GM11168 (cell line): ENCODE measurements around the gene MINDY2.
"Not testable (repeated sequence)": the region's sequence is repeated elsewhere in the genome, so short reads cannot be mapped to it uniquely, and the experiment has no call there.

ENCODE experiments used
- in situ Hi-C: fragments of 300-500 bp; cut with MboI; formaldehyde crosslinking; loops from one replicate; pipeline ENCODE4 v1.12.0; 2022; ENCODE audit warnings: low sequenced_read_pairs; ENCODE audit not compliant: unreplicated experiment

MINDY2 gene

DNA sequence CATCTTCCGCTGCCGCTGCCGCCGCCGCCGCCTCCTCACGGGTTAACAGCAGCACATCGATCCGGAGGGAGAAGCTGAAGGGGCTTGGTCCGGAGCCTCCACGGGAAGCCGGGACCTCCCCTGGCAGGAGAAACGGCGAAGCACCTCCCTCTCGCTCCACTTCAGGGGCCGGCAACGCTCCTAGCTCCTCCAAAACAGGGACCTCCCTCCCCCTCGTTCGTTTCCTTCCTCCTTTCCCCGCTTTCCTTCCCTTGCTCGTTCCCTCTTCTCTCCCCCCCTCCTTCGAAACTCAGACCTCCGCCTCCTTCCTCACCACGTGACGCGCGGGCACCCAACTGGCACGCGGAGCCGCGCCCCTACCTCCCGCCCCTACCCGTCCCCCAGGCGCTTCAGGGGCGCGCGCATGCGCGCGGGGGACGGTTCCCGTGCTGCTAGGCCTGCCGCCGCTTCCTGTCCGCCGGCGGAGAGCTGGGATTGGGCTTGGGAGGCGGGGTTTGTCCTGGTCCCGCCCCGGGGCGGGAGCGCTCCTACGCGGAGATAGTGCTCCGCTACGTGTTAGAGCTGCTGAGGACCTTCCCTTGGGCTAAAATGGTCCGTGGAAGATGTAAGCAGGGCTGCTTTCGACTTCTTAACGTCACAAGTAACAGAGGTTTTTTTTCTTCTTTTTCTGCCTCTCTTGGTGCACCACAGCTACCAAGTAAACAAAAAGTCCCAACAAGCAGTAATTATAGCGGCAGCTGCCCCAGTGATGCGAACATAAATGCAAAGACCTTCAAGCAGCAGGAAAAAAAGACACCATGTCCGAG lies 21.4 kb upstream of the MINDY2 start, which contains the start of gene ADAM10:
ADAM10 (minus strand) TSS at position 176 of the 806 bp plus-strand sequence; CDS start at position 3, 173 bp downstream.
- in situ Hi-C loops: loop anchor here (10.0 kb wide), 1 partner anchor 515 kb away; no protein-coding TSS in a partner anchor

DNA sequence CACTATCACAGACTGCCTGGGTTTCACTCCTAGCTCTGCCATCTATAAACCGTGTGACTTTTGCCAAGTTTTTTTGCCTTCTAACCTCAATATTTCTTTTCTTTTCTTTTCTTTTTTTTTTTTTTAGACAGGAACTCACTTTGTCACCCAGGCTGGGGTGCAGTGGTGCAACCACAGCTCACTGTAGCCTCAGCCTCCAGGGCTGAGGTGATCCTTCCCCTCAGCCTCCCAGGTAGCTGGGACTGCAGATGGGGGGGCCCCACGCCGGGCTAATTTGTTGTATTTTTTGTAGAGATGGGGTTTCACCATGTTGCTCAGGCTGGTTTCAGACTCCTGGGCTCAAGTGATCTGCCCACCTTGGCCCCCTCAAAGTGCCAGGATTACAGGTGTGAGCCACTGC lies 18.4 kb upstream of the MINDY2 start:
- in situ Hi-C loops: loop anchor here (10.0 kb wide), 1 partner anchor 518 kb away; no protein-coding TSS in a partner anchor

DNA sequence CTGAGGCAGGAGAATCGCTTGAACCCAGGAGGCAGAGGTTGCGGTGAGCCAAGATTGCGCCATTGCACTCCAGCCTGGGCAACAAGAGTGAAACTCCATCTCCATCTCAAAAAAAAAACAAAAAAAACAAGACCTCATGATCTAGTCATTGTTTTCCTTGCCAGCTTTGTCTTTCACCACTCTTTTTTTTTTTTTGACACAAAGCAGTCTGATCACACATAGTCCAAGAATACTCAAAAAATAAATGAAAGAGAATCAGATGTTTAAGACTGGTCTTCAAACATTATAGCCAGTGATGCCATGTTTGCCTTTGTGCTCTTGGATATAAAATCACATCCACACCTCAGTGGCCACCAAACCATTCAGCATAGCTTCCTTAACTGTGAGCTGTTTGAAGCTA lies 15.8 kb upstream of the MINDY2 start:
- in situ Hi-C loops: loop anchor here (10.0 kb wide), 1 partner anchor 521 kb away; no protein-coding TSS in a partner anchor

DNA sequence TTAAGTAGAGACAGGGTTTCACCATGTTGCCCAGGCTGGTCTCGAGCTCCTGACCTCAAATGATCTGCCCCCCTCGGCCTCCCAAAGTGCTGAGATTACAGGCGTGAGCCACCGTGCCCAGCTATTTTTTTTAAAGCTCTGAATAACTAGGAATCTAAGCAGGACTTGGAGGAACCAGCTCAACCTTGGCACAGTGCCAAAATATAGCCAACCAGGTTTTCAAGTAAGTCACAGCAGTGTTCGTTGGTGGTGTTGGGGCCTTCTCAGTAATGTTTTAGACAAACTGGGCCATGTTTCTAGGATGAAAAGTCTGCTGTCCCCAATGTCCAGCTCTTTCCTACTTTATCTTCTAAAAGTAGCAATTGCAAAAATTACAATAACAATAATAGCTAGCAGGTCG lies 15.1 kb upstream of the MINDY2 start:
- in situ Hi-C loops: loop anchor here (10.0 kb wide), 1 partner anchor 521 kb away; no protein-coding TSS in a partner anchor

DNA sequence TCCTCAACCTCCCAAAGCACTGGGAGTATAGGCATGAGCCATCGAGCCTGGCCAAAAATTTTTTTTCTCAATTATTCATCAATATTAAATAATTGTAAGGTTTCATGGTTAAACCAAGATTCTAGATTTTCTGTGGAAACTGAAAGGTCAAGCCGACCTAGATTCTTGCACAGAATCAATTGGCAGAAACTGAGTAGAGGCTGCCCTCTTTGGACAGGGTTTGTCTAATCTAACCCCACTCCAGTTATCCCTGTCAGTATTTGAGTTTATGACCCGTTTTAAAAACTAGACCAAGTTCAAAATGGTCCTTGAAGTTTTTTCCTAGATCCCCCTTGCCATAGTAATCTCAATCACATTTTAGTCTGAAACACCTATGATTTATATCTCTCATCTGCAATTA lies 13.0 kb upstream of the MINDY2 start:
- in situ Hi-C loops: loop anchor here (10.0 kb wide), 1 partner anchor 523 kb away; no protein-coding TSS in a partner anchor

DNA sequence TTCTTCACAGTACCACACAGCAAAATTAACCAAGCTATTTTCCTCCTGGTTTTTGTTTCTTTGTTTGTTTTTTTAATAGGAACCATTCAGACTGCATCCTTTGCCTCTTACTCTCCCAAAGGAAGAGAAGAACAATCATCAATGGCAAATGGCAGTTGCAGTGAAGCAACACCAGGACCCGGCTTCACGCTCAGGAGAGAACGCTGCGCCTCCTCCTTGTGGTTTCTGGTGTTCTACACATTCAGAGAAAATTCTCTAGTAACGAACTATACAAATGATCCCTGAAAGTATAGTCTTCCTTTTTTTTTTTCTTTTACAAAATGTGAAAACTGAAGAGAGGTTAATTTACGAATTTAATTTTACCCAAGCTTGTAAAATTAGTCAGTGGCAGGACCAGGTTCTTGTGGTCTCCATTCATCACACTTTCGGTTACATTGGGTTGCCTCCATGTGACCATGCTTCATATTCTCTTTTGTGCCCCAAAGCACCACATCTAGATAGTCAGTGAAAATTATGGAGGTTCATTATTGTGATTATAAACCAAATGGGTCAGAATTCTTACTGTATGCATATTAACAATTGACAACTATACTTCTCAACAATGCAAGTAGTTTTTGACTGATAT lies 10.6 kb upstream of the MINDY2 start:
- in situ Hi-C loops: no loop called here

DNA sequence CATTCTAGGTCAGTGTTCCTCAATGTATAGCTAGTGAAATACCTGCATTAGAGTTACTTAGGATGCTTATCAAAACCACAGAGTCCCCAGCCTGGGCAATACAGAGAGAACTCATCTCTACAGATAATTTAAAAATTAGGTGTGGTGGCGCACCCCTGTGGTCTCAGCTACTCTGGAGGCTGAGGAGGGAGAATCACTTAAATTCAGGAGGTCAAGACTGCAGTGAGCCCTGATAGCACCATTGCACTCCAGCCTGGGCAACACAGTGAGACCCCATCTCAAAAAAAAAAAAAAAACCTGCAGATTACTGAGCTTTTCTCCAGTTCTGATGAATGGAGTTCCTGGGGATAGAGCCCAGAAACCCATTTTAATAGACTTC lies 10.1 kb upstream of the MINDY2 start:
- in situ Hi-C loops: no loop called here

DNA sequence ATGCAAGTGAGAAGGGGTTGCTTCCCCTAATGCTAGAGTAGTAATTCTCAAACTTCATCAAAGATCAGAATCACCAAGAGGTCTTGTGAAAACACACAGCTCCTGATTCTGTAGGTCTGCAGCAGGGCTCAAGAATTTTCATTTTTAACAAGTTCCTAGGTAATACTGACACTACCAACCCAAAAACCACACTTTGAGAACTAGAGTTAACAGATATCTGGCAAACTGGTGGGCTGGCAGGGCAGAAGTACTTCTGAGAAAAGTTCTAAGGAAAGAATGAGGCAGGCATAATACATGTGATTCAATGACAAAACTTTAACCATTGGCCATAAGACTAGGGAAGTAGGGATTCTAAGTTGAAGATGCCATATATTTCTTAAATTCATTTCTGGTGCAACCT lies 8.8 kb upstream of the MINDY2 start:
- in situ Hi-C loops: no loop called here

DNA sequence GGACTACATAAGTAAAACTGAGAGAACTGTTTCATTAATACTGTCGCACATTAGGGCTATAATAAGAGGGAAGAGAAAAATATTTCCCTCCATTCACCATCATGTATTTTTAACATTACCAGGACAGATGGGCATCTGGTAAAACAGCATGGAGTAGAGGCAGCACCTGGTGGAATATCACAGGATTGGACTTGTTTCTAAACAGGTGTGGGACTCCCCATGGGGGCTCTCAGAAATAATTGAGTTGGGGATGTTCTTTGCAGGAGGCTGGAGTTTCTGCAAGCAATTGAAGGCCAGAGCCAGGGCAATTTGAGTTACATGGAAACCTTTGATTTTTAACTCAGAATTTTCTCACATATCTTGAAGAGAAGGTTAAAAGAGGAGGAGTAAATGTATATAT lies 8.4 kb upstream of the MINDY2 start:
- in situ Hi-C loops: no loop called here

DNA sequence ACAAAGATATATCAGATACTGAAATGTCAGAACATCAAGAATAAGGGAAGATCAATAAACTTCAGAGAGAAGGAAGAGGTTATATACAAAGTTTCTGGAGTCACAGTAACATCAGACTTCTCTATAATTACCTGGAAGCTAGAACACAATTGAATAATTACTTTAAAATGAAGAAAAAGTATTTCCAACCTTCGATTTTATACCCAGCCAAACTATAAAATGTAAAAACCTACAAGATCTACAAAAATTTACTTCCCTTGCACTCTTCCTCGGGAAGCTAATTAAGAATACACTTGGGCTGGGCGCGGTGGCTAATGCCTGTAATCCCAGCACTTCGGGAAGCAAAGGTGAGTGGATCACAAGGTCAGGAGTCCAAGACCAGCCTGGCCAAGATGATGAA lies 6.6 kb upstream of the MINDY2 start:
- in situ Hi-C loops: no loop called here

DNA sequence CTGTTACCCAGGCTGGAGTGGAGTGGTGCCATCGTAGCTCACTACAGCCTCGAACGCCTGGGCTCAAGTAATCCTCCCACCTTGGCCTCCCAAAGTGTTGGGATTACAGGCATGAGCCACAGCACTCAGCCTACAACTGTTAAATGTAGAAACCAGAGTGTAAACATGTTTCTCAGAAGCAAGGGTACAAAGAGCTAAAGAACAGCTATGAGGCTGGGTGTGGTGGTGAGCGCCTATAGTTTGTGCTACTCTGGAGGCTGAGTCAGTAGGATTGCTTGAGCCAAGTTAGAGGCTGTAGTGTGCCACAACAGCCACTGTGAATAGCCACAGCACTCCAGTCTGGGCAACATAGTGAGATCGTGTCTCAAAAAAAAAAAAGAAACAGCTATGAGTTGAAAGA lies 4.8 kb upstream of the MINDY2 start:
- in situ Hi-C loops: no loop called here

DNA sequence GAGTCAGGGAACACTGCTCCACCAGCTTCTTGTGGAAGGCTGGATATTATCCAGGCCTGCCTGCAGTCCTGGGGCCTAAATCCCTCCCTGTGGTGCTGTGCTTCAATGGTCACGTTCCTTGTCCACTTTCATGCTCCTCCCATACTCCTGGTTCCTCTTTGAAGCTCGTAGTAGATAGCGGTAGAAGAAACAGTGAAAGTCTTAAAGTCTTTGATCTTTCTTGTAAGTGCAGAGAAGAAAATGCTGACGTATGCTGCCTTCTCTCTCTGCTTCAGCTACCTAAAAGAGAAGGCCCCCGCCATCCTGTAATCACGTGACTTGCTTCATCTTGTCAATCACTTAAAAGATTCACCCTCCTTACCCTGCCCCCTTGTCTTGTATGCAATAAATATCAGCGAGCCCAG lies 2.5 kb upstream of the MINDY2 start:
- in situ Hi-C loops: not testable (repeated sequence)

DNA sequence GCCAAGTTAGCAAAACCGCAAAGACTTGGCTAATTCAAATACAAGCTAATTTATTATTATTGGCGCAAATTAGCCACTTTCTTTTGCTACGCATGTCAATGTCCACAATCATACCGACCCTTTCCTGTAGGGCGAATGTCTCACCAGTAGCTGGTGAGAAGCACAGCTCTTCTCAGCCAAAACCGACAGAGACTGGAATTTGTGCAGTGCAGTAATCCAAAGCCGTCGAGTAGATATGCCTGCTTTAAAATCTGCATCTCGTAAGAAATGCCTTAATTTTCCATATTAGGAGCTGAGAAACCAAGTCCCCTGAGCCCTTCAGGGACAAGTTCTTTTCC lies 614 bp upstream of the MINDY2 start:
- in situ Hi-C loops: no loop called here

DNA sequence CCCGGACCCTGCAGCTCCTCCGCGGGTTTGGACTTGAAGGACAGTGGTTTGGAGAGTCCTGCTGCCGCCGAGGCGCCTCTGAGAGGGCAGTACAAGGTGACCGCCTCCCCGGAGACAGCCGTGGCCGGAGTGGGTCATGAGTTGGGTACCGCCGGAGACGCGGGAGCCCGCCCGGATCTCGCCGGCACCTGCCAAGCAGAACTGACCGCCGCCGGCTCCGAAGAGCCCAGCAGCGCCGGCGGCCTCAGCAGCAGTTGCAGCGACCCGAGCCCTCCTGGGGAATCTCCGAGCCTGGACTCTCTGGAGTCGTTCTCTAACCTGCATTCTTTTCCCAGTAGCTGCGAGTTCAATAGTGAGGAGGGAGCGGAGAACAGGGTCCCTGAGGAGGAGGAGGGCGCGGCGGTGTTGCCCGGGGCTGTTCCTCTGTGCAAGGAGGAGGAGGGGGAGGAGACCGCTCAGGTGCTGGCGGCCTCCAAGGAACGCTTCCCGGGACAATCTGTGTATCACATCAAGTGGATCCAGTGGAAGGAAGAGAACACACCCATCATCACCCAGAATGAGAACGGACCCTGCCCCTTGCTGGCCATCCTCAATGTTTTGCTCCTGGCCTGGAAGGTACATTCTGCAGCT lies 634 bp downstream of the MINDY2 start:
- in situ Hi-C loops: no loop called here

DNA sequence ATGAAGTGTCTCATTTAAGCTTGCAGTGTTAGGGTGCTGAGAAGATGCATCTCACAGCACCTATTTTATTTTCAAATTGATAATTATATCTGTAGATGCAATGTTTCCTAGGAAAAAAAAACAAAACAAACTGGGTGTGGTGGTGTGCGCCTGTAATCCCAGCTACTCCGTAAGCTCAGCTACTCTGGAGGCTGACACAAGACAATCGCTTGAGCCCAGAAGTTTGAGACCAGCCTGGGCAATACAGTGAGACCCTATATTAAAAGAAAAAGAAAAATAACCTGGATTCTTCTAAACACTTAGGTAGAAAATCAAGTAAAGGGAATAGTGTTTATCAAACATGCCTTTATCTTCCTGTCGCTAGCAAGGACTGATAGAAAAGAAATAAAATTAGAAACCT lies 1.9 kb downstream of the MINDY2 start:
- in situ Hi-C loops: no loop called here

DNA sequence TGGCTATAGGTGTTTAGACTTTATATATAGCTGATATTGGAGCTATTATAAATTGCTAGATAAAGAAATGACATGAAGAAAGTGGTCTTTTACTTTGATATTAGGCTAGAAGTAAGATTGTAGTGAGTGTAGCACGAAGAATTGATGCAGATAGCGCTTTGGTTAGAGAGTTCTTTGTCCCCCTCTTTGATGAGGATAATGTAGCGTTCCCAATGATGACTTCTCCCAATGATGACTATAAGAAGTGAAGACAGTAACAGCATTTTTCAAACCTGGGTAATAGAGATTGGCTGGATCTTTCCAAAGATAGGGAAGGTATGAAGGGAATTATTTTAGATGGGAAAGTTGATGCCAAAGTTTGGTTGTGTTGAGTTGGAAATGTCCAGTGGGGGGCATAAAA lies 4.3 kb downstream of the MINDY2 start:
- in situ Hi-C loops: no loop called here

DNA sequence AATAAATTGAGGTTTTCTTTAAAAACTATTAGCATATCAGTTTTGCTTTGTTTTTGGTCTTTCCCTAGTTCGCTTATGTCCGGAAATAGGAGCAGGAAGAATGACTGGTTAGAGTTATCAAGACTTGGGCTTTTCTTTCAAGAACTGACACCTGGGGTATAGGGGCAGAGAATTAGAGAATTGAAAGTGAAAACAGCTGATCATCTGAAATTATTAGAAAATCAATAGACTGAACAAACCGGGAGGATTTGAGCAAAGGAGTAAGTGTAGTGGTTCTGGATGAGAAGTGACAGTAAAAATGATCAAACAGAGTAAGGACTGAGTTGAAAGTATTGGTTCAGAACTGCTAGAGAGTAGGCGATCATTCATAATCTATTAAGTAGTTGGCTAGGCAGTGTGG lies 6.0 kb downstream of the MINDY2 start:
- in situ Hi-C loops: no loop called here

DNA sequence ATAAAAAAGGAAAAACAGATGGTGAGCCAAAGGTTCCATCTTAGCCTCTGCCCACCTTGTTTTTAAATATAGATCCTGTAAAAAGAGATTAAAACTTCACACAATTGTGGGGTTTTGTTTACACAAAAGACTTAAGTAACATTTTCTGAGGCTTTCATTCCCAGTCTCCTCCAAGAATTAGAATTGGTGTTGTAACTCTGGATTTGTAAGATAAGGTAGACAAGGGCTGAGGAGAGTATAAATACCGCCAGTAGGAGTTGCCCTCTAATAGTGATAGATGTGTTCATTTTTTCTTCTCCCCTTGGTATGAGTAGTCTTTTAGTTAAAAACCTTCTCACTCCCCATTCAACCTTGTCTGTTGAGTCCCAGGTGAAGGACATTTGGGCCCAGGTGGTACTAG lies 8.5 kb downstream of the MINDY2 start:
- in situ Hi-C loops: no loop called here

DNA sequence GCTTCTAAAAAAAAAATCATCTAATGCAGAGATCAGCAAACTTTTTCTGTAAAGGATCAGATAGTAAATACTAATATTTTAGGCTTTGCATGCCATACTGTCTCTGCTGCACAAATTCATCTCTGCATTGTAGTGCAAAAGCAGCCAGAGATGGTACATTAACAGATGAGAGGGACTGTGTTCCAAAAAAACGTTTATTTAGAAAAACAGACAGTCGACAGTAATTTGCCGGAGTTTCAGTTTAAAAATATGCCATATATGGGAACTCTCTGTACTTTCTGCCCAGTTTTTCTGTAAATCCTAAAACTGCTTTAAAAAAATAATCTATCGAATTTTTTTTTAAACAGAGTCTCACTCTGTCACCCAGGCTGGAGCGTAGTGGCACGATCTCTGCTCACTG lies 14.3 kb downstream of the MINDY2 start:
- in situ Hi-C loops: no loop called here

DNA sequence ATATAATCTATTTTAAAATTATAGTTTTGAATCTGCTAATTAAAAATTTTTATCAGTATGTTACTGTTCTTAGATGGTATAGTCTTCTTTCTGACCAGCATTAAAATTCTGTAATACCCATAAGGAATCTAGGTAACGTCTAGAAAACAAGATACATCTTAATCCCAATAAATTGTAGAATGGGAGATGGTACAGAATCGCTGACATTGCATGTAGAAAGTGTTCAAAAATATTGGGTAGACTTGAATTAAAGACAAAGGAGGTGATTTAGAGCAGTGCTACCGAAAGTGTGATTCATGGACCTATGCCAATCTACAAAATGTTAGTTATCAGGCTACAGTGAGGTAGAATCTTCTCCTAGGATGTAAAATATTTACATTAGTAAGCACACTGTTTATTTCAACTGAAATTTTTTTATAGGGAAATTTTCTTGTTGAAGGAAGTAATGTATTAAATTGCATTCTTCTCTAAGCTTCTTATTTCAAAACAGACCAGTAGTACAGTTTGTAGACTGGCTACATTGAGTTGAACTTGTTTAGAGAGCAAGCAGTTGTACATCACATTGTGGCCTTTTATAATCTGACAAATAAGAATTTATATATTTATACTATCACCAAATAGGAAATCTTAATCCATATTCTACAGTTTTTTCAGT lies 17.1 kb downstream of the MINDY2 start:
- in situ Hi-C loops: no loop called here

DNA sequence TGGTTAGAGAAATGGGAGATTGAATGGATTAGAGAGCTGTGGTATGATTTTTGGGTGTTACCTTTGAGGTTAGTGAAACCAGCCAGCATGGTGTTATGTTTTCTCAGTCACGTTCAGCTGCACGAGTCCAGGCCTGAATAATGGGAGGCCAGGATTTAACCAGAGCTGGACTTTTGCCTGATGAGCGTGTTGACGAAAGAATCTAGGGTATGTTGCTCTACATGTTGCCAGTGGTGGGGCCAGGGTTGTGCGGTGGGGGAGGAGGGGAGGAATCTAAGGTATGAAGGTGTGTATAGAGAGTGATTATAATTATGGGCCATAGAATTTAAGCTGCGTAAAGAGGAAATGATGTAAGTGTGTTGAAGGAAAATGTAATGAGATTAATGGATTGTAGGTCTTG lies 22.8 kb downstream of the MINDY2 start:
- in situ Hi-C loops: no loop called here
